SK-N-SH (cell line): Measurements from ENCODE around the gene SND1. TPM values are rescaled to one million over a fixed set of nuclear protein-coding genes. Genes with fewer than 3 reads are reported as not detected.

Experiments
- CTCF ChIA-PET: fragments of 300-600, 350-600 bp; formaldehyde crosslinking; extraction: SDS; loops from one replicate; lab custom pipeline; 2021; lab: Yijun Ruan, JAX
- POLR2A ChIA-PET: fragments of 350-600 bp; sonication (Branson Sonifier 250); formaldehyde crosslinking; extraction: SDS; loops from one replicate; lab custom pipeline; 2020; ENCODE audit warnings: antibody characterized with exemption, inconsistent platforms; lab: Yijun Ruan, JAX
- DNase-seq: peaks from one replicate; pipeline ENCODE4 v3.0.0; 2012
- H2AFZ ChIP-seq: fragments of 200-600 bp; sonication (generic); 2 replicates; pipeline ENCODE4 v1.8.1; 2016; ENCODE audit warnings: antibody characterized with exemption, mild to moderate bottlenecking, low read depth
- H3F3A ChIP-seq: fragments of 200-600 bp; sonication (generic); replicated peaks from 2 replicates; pipeline ENCODE3; 2016; ENCODE audit warnings: antibody characterized with exemption, mild to moderate bottlenecking; ENCODE audit not compliant: insufficient read depth
- H3K27ac ChIP-seq, 2 experiments: fragments of 200-500 bp in 1 of 2; fragments of 200-600 bp in 1 of 2; sonication (Bioruptor generic) in 1 of 2; sonication (generic), shearing (Covaris generic) in 1 of 2; 2 replicates each; pipeline versions ENCODE4 v1.5.1 to v1.6.1; 2014 to 2016; ENCODE audit warnings: low read depth in 2 of 2, inconsistent platforms in 1 of 2, low read length in 1 of 2, mild to moderate bottlenecking in 1 of 2, mixed read lengths in 1 of 2
- H3K27me3 ChIP-seq: fragments of 200-600 bp; sonication (generic), shearing (Covaris generic); 2 replicates; pipeline ENCODE4 v1.6.1; 2016; ENCODE audit warnings: mixed run types; ENCODE audit not compliant: insufficient read depth
- H3K36me3 ChIP-seq, 2 experiments: fragments of 200-500 bp in 1 of 2; fragments of 200-600 bp in 1 of 2; sonication (Bioruptor generic) in 1 of 2; sonication (generic) in 1 of 2; replicated peaks in 1 of 2; 2 replicates each; pipeline versions ENCODE3 to v1.5.1; 2014 to 2016; ENCODE audit warnings: low read length in 1 of 2, mild to moderate bottlenecking in 1 of 2; ENCODE audit not compliant: insufficient read depth in 2 of 2, control insufficient read depth in 1 of 2
- H3K4me1 ChIP-seq, 2 experiments: fragments of 200-500 bp in 1 of 2; fragments of 200-600 bp in 1 of 2; sonication (Bioruptor generic) in 1 of 2; sonication (generic), shearing (Covaris generic) in 1 of 2; 2 replicates each; pipeline versions ENCODE4 v1.5.1 to v1.6.1; 2014 to 2016; ENCODE audit warnings: low read depth in 1 of 2, low read length in 1 of 2, mixed run types in 1 of 2; ENCODE audit not compliant: insufficient read depth in 2 of 2, control insufficient read depth in 1 of 2
- H3K4me2 ChIP-seq: fragments of 200-600 bp; sonication (generic), shearing (Covaris generic); 2 replicates; pipeline ENCODE4 v1.6.1; 2017; ENCODE audit warnings: mixed run types
- H3K4me3 ChIP-seq, 2 experiments: fragments of 200-500 bp in 1 of 2; fragments of 200-600 bp in 1 of 2; sonication (Bioruptor generic) in 1 of 2; sonication (generic), shearing (Covaris generic) in 1 of 2; 2 replicates each; pipeline versions ENCODE4 v1.5.1 to v1.8.1; 2014 to 2016; ENCODE audit warnings: low read depth in 2 of 2, inconsistent platforms in 1 of 2, low read length in 1 of 2, mild to moderate bottlenecking in 1 of 2, mixed read lengths in 1 of 2, moderate library complexity in 1 of 2
- H3K79me2 ChIP-seq: fragments of 200-600 bp; sonication (generic); 2 replicates; pipeline ENCODE4 v1.8.1; 2017; ENCODE audit warnings: mild to moderate bottlenecking; ENCODE audit not compliant: insufficient read depth
- H3K9ac ChIP-seq: fragments of 200-600 bp; sonication (generic); 2 replicates; pipeline ENCODE4 v1.6.1; 2017; ENCODE audit warnings: mixed run types
- H3K9me2 ChIP-seq: fragments of 200-600 bp; sonication (generic); 2 replicates; pipeline ENCODE4 v1.6.1; 2017; ENCODE audit warnings: mixed run types
- H3K9me3 ChIP-seq: fragments of 200-600 bp; sonication (generic); 2 replicates; pipeline ENCODE4 v1.6.1; 2017; ENCODE audit warnings: mixed run types, mild to moderate bottlenecking, moderate library complexity
- H4K20me1 ChIP-seq: fragments of 200-600 bp; sonication (generic); 2 replicates; pipeline ENCODE4 v1.6.1; 2017; ENCODE audit warnings: mild to moderate bottlenecking, mixed run types; ENCODE audit not compliant: insufficient read depth
- CHD2 ChIP-seq: fragments of 150-350 bp; IDR thresholded peaks from 2 replicates; pipeline ENCODE4 v1.6.1; 2018; ENCODE audit warnings: low read length; ENCODE audit not compliant: partially characterized antibody
- ELF1 ChIP-seq: IDR thresholded peaks from 2 replicates; pipeline ENCODE4 v1.4.0; 2012
- EP300 ChIP-seq, 2 experiments: IDR thresholded peaks; 2 replicates each; pipeline versions ENCODE4 v1.4.0 to v1.6.1; 2012; ENCODE audit warnings: borderline replicate concordance in 1 of 2, low read depth in 1 of 2, low read length in 1 of 2
- EZH2phosphoT487 ChIP-seq: fragments of 200-600 bp; sonication (generic); IDR thresholded peaks from 2 replicates; pipeline ENCODE4 v1.6.1; 2017; ENCODE audit warnings: low read depth, mixed run types, mild to moderate bottlenecking, antibody characterized with exemption, moderate library complexity, borderline replicate concordance
- FOSL2 ChIP-seq: IDR thresholded peaks from 2 replicates; pipeline ENCODE4 v1.4.0; 2012; ENCODE audit warnings: low read depth, mild to moderate bottlenecking, moderate library complexity, borderline replicate concordance
- FOXJ3 ChIP-seq: sonication (generic); formaldehyde crosslinking; IDR thresholded peaks from 2 replicates; pipeline ENCODE4 v1.5.1; 2020; ENCODE audit warnings: mild to moderate bottlenecking, missing genetic modification reagents
- FOXM1 ChIP-seq: IDR thresholded peaks from 2 replicates; pipeline ENCODE4 v1.4.0; 2012; ENCODE audit warnings: low read depth, mild to moderate bottlenecking
- GATA2 ChIP-seq: sonication (generic); formaldehyde crosslinking; IDR thresholded peaks from 2 replicates; pipeline ENCODE4 v1.5.0; 2020; ENCODE audit warnings: mild to moderate bottlenecking, missing genetic modification reagents
- MAX ChIP-seq: IDR thresholded peaks from 2 replicates; pipeline ENCODE4 v1.4.0; 2012; ENCODE audit warnings: low read depth
- MEF2A ChIP-seq: IDR thresholded peaks from 2 replicates; pipeline ENCODE4 v1.4.0; 2012; ENCODE audit warnings: low read depth, borderline replicate concordance
- MXI1 ChIP-seq: IDR thresholded peaks from 2 replicates; pipeline ENCODE4 v1.6.1; 2012; ENCODE audit warnings: mild to moderate bottlenecking, low read depth, low read length, improper control_type of control experiment
- NRF1 ChIP-seq: IDR thresholded peaks from 2 replicates; pipeline ENCODE4 v1.6.1; 2012; ENCODE audit warnings: low read depth, mild to moderate bottlenecking, low read length
- RAD21 ChIP-seq: IDR thresholded peaks from 2 replicates; pipeline ENCODE4 v1.6.1; 2012; ENCODE audit warnings: mild to moderate bottlenecking, low read length
- RFX5 ChIP-seq: IDR thresholded peaks from 2 replicates; pipeline ENCODE4 v1.6.1; 2012; ENCODE audit warnings: mild to moderate bottlenecking, improper control_type of control experiment, low read length
- RXRA ChIP-seq: IDR thresholded peaks from 2 replicates; pipeline ENCODE4 v1.4.0; 2012; ENCODE audit warnings: low read depth, mild to moderate bottlenecking, borderline replicate concordance
- SIN3A ChIP-seq: IDR thresholded peaks from 2 replicates; pipeline ENCODE4 v1.6.1; 2012; ENCODE audit warnings: low read depth, mild to moderate bottlenecking, low read length, moderate library complexity, borderline replicate concordance
- TAF1 ChIP-seq: IDR thresholded peaks from 2 replicates; pipeline ENCODE4 v1.6.1; 2012; ENCODE audit warnings: low read depth, mild to moderate bottlenecking, low read length, moderate library complexity, borderline replicate concordance
- TCF12 ChIP-seq: IDR thresholded peaks from 2 replicates; pipeline ENCODE4 v1.4.0; 2012
- USF2 ChIP-seq: fragments of 150-350 bp; IDR thresholded peaks from 2 replicates; pipeline ENCODE4 v1.6.1; 2017; ENCODE audit warnings: antibody characterized with exemption, low read length, low read depth, borderline replicate concordance
- YY1 ChIP-seq: IDR thresholded peaks from 2 replicates; pipeline ENCODE4 v1.4.0; 2012; ENCODE audit warnings: low read depth, mild to moderate bottlenecking
- WGBS: methylation state at CpG from one replicate; pipeline ENCODE4 v1.1.6; 2017; ENCODE audit warnings: low lambda C conversion rate; 5-methylcytosine and 5-hydroxymethylcytosine counted together
- polyA plus RNA-seq, 3 experiments: library from polyadenylated mRNA; depleted of rRNA; stranded (reverse); fragments of >200 nt; gene quantifications; 2 replicates each; pipeline ENCODE4 v1.2.3, GENCODE V29; 2012
- TF ChIP-seq, protein P1 (sequence below): IDR thresholded peaks from 2 replicates; pipeline ENCODE4 v1.4.0; 2012; ENCODE audit warnings: low read depth, borderline replicate concordance
- TF ChIP-seq, protein P2 (sequence below): fragments of 150-350 bp; IDR thresholded peaks from 2 replicates; pipeline ENCODE4 v1.6.1; 2016; ENCODE audit warnings: mild to moderate bottlenecking, low read depth, low read length
- TF ChIP-seq, protein P3 (sequence below): fragments of 200-600 bp; sonication (generic); IDR thresholded peaks from 2 replicates; pipeline ENCODE4 v1.6.1; 2017; ENCODE audit warnings: antibody characterized with exemption, mild to moderate bottlenecking, moderate library complexity

The SND1 gene
- polyA plus RNA-seq, 1 of the 3 experiments (the other 2 are of a cell fraction), result 165 TPM

DNA sequence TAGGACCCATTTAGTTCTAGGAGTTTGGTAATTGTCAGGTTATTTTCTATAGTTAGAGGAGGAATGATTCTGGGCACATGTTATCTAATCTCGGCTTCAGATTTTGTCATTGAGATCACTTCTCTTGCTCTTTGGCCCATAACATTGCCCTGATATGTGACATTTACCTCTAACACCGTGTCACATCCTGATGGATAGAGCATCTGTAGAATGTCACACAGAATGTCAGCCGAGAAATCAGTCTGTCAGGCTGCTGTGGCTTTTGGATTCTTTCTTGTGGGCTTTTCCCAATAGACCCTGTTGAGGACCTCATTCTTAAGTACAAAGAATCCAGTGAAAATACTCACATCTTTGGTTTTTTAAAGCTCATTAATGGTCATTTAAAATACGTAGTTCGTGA lies 236.8 kb downstream of the SND1 start (continued):
- TF ChIP-seq USF2 (no peak), MAX (no peak), MEF2A (no peak), MXI1 (no peak), FOSL2 (no peak), FOXM1 (no peak), GATA2 (no peak), EP300 (IDR thresholded peaks at IDR 0.05; ENCODE audit: borderline replicate concordance in 1 of 2, low read depth in 1 of 2, low read length in 1 of 2) (no peak), TAF1 (no peak), RFX5 (no peak), ELF1 (no peak)
- TF ChIP-seq, protein P1, sequence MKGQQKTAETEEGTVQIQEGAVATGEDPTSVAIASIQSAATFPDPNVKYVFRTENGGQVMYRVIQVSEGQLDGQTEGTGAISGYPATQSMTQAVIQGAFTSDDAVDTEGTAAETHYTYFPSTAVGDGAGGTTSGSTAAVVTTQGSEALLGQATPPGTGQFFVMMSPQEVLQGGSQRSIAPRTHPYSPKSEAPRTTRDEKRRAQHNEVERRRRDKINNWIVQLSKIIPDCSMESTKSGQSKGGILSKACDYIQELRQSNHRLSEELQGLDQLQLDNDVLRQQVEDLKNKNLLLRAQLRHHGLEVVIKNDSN, result no peak

DNA sequence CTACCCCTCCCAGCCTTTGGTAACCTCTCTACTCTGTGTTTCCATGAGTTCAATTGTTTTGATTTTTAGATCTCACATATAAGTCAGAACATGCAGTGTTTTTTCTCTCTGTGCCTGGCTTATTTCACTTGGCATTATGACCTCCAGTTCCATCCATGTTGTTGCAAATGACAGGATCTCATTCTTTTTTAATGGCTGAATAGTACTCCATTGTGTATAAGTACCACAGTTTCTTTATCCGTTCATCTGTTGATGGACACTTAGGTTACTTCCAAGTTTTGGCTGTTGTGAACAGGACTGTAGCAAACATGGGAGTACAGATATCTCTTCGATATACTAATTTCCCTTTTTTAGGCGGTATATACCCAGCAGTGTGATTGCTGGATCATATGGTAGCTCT lies 237.7 kb downstream of the SND1 start:
- Histone ChIP-seq H3K9ac (no peak overlapping the region), H4K20me1 (peaks cover 7% of the 10 kb centered on the region), H3K36me3 (peaks cover 43 to 52% of the 10 kb centered on the region in 2 experiments), H3K4me1 (peaks cover 24 to 34% of the 10 kb centered on the region in 2 experiments), H3K9me2 (no peaks in the 10 kb centered on the region), H3K9me3 (no peaks in the 10 kb centered on the region), H3K27me3 (no peaks in the 10 kb centered on the region), H3K79me2 (peaks cover 27% of the 10 kb centered on the region; the same call in 1 of the 2 replicates), H3K4me2 (no peak overlapping the region), H3F3A (peaks cover 7% of the 10 kb centered on the region), H3K4me3 (no peak overlapping the region), H2AFZ (no peak overlapping the region), H3K27ac (no peak overlapping the region)
- ChIA-PET POLR2A (no interaction called here), CTCF (no interaction called here)
- whole genome bisulfite sequencing, result 93% methylated on average over 3 of the region's 3 CpGs
- TF ChIP-seq GATA2 (no peak), EZH2phosphoT487 (no peak), SIN3A (no peak), MAX (no peak), NRF1 (no peak), MEF2A (no peak), RAD21 (no peak), TAF1 (no peak), TCF12 (no peak), YY1 (no peak), FOXJ3 (CRISPR knock-in tag) (no peak), USF2 (no peak), RXRA (no peak), CHD2 (no peak), EP300 (IDR thresholded peaks at IDR 0.05; ENCODE audit: borderline replicate concordance in 1 of 2, low read depth in 1 of 2, low read length in 1 of 2) (no peak), RFX5 (no peak)
- TF ChIP-seq, protein P2, sequence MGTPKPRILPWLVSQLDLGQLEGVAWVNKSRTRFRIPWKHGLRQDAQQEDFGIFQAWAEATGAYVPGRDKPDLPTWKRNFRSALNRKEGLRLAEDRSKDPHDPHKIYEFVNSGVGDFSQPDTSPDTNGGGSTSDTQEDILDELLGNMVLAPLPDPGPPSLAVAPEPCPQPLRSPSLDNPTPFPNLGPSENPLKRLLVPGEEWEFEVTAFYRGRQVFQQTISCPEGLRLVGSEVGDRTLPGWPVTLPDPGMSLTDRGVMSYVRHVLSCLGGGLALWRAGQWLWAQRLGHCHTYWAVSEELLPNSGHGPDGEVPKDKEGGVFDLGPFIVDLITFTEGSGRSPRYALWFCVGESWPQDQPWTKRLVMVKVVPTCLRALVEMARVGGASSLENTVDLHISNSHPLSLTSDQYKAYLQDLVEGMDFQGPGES, result no peak
- TF ChIP-seq, protein P1, result no peak
- TF ChIP-seq, protein P3, sequence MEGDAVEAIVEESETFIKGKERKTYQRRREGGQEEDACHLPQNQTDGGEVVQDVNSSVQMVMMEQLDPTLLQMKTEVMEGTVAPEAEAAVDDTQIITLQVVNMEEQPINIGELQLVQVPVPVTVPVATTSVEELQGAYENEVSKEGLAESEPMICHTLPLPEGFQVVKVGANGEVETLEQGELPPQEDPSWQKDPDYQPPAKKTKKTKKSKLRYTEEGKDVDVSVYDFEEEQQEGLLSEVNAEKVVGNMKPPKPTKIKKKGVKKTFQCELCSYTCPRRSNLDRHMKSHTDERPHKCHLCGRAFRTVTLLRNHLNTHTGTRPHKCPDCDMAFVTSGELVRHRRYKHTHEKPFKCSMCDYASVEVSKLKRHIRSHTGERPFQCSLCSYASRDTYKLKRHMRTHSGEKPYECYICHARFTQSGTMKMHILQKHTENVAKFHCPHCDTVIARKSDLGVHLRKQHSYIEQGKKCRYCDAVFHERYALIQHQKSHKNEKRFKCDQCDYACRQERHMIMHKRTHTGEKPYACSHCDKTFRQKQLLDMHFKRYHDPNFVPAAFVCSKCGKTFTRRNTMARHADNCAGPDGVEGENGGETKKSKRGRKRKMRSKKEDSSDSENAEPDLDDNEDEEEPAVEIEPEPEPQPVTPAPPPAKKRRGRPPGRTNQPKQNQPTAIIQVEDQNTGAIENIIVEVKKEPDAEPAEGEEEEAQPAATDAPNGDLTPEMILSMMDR, result no peak
- DNase-seq, result no peak
